Endothelial cell of umbilical vein (primary cell): Measurements from ENCODE around the gene KREMEN1. TPM values are rescaled to one million over a fixed set of nuclear protein-coding genes. Genes with fewer than 3 reads are reported as not detected.

Experiments
- BruUV-seq: library from RNA; stranded (reverse); fragments of 400-500 nt; replicated peaks from 2 replicates; lab custom pipeline; 2021; lab: Mats Ljungman, UMichigan
- CTCF ChIA-PET: fragments of 300-600, 350-600 bp; sonication (Branson Sonifier 250); formaldehyde crosslinking; loops from one replicate; lab custom pipeline; 2021; ENCODE audit warnings: antibody characterized with exemption, inconsistent platforms; lab: Charles Lee
- POLR2A ChIA-PET: fragments of 300-600, 350-600 bp; sonication (Branson Sonifier 250); formaldehyde crosslinking; loops from one replicate; lab custom pipeline; 2021; ENCODE audit warnings: antibody characterized with exemption, inconsistent platforms; lab: Charles Lee
- DNase-seq: peaks from one replicate; pipeline ENCODE4 v3.0.0-alpha.2; 2011; ENCODE audit warnings: low read depth, low spot score
- FAIRE-seq: peaks from 2 replicates; lab custom pipeline; 2011; peaks lifted over from hg19 to GRCh38; lab: Jason Lieb, UNC
- H2AFZ ChIP-seq: 2 replicates; pipeline ENCODE4 v1.6.0; 2012; ENCODE audit warnings: low read depth, low read length, control low read depth, inconsistent platforms
- H3K27ac ChIP-seq: 2 replicates; pipeline ENCODE4 v1.5.1; 2011; ENCODE audit warnings: low read depth, mild to moderate bottlenecking, control low read depth, low read length, moderate library complexity; ENCODE audit not compliant: insufficient read depth
- H3K27me3 ChIP-seq, 2 experiments: 2 replicates each; pipeline versions ENCODE4 v1.6.0 to v1.6.1; 2011; ENCODE audit warnings: low read length in 2 of 2, mixed read lengths in 1 of 2; ENCODE audit not compliant: control insufficient read depth in 2 of 2, insufficient read depth in 2 of 2
- H3K36me3 ChIP-seq, 2 experiments: 2 replicates in 1 of 2; 3 replicates in 1 of 2; pipeline ENCODE4 v1.5.1; 2011; ENCODE audit warnings: low read length in 2 of 2, mild to moderate bottlenecking in 1 of 2, moderate library complexity in 1 of 2; ENCODE audit not compliant: control insufficient read depth in 2 of 2, insufficient read depth in 2 of 2; ENCODE audit errors: extremely low read depth in 1 of 2
- H3K4me1 ChIP-seq: 3 replicates; pipeline ENCODE4 v1.5.1; 2011; ENCODE audit warnings: mild to moderate bottlenecking, low read length; ENCODE audit not compliant: control insufficient read depth, insufficient read depth; ENCODE audit errors: extremely low read depth
- H3K4me2 ChIP-seq: 2 replicates; pipeline ENCODE4 v1.6.1; 2011; ENCODE audit warnings: low read length, control low read depth, mixed read lengths; ENCODE audit not compliant: insufficient read depth
- H3K4me3 ChIP-seq, 3 experiments: fragments of 200-600 bp in 1 of 3; sonication (generic), shearing (Covaris generic) in 1 of 3; replicated peaks in 1 of 3; 2 replicates each; pipeline ENCODE4 v1.5.1; 2011 to 2016; ENCODE audit warnings: control low read depth in 3 of 3, low read length in 3 of 3, mild to moderate bottlenecking in 2 of 3, inconsistent platforms in 1 of 3, low read depth in 1 of 3, moderate library complexity in 1 of 3; ENCODE audit not compliant: insufficient read depth in 1 of 3
- H3K79me2 ChIP-seq: 2 replicates; pipeline ENCODE4 v1.6.0; 2012; ENCODE audit warnings: low read length, inconsistent platforms; ENCODE audit not compliant: control insufficient read depth, insufficient read depth
- H3K9ac ChIP-seq: replicated peaks from 2 replicates; pipeline ENCODE3; 2011; ENCODE audit warnings: low read length, control low read depth; ENCODE audit not compliant: insufficient read depth; ENCODE audit errors: extremely low read depth
- H3K9me1 ChIP-seq: replicated peaks from 3 replicates; pipeline ENCODE4 v1.6.0; 2011; ENCODE audit warnings: mild to moderate bottlenecking, low read length; ENCODE audit not compliant: control insufficient read depth, insufficient read depth; ENCODE audit errors: extremely low read depth
- H3K9me3 ChIP-seq: replicated peaks from 2 replicates; pipeline ENCODE4 v1.5.1; 2012; ENCODE audit warnings: low read length, inconsistent platforms; ENCODE audit not compliant: control insufficient read depth, insufficient read depth
- H4K20me1 ChIP-seq: replicated peaks from 2 replicates; pipeline ENCODE3; 2011; ENCODE audit warnings: mild to moderate bottlenecking, low read length; ENCODE audit not compliant: control insufficient read depth, insufficient read depth; ENCODE audit errors: extremely low read depth
- CTCF ChIP-seq, 2 donors: IDR thresholded peaks; 1 replicate in 1 of 2; 2 replicates in 1 of 2; pipeline ENCODE4 v1.5.1; 2011; ENCODE audit warnings: low read length in 2 of 2, mild to moderate bottlenecking in 2 of 2, moderate library complexity in 2 of 2, control low read depth in 1 of 2, inconsistent platforms in 1 of 2, low read depth in 1 of 2; ENCODE audit not compliant: insufficient read depth in 1 of 2; ENCODE audit errors: extremely low read depth in 1 of 2
- EZH2 ChIP-seq: IDR thresholded peaks from 2 replicates; pipeline ENCODE4 v1.6.1; 2012; ENCODE audit warnings: borderline replicate concordance, low read depth, mild to moderate bottlenecking, moderate library complexity, low read length, inconsistent platforms; ENCODE audit not compliant: severe bottlenecking
- FOS ChIP-seq: IDR thresholded peaks from 2 replicates; pipeline ENCODE4 v1.6.1; 2011; ENCODE audit warnings: mild to moderate bottlenecking, low read length, moderate library complexity, borderline replicate concordance; ENCODE audit not compliant: insufficient read depth
- GATA2 ChIP-seq: IDR thresholded peaks from 2 replicates; pipeline ENCODE4 v1.7.0; 2011; ENCODE audit warnings: low read depth, mild to moderate bottlenecking, moderate library complexity, mixed read lengths, low read length; ENCODE audit not compliant: insufficient read length, insufficient read depth
- JUN ChIP-seq: IDR thresholded peaks from 2 replicates; pipeline ENCODE4 v1.6.1; 2011; ENCODE audit warnings: borderline replicate concordance, low read depth; ENCODE audit not compliant: insufficient read length, insufficient read depth
- MAX ChIP-seq: IDR thresholded peaks from 2 replicates; pipeline ENCODE4 v1.6.1; 2011; ENCODE audit not compliant: insufficient read depth, insufficient read length
- MYC ChIP-seq: IDR thresholded peaks from one replicate; pipeline ENCODE4 v1.6.1; 2011; ENCODE audit warnings: mild to moderate bottlenecking, low read depth, low read length
- POLR2A ChIP-seq: IDR thresholded peaks from 2 replicates; pipeline ENCODE4 v1.6.1; 2012; ENCODE audit warnings: low read depth, mild to moderate bottlenecking, control low read depth, low read length
- POLR2AphosphoS5 ChIP-seq: IDR thresholded peaks from 2 replicates; pipeline ENCODE4 v1.6.1; 2012; ENCODE audit warnings: low read depth, mild to moderate bottlenecking, control low read depth, low read length, moderate library complexity; ENCODE audit not compliant: insufficient read depth
- dilution Hi-C: fragments of 300-500 bp; cut with MboI; formaldehyde crosslinking; loops from one replicate; pipeline ENCODE4 v1.15.0; 2019; ENCODE audit warnings: low sequenced_read_pairs; ENCODE audit not compliant: extremely low pct_ligation_motif_present
- intact Hi-C: fragments of 100-400 bp; cut with micrococcal nuclease; formaldehyde crosslinking; loops from one replicate; pipeline ENCODE4 v1.10.0; 2022
- polyA plus RNA-seq, 4 experiments: library from polyadenylated mRNA; depleted of rRNA in 3 of 4; stranded (reverse) in 3 of 4; unstranded in 1 of 4; fragments of >200 nt; gene quantifications; 2 replicates each; pipeline versions ENCODE4 v1.2.1 to v1.2.3, GENCODE V29; 2011 to 2012; ENCODE audit warnings: missing spikeins in 1 of 4
- total RNA-seq: library from RNA; stranded (reverse); gene quantifications from 2 replicates; pipeline ENCODE4 v1.2.3, GENCODE V29; 2021

KREMEN1 gene
- total and polyA plus RNA-seq, 2 donors (not counting 3 experiments of a cell fraction or from before 2014, with no cell fraction given): 0.58 to 1.1 TPM

GRCh38 chr22:29148826-29149225, 76.0 kb downstream of the KREMEN1 start:
- Histone ChIP-seq H3K4me3 (no peak overlapping the region), H3K9ac (no peak overlapping the region), H3K4me1 (no peaks in the 10 kb centered on the region), H2AFZ (no peak overlapping the region), H3K27me3 (peaks cover 0 to 12% of the 10 kb centered on the region in 2 experiments), H3K27ac (no peak overlapping the region), H3K9me3 (no peaks in the 10 kb centered on the region), H3K9me1 (no peaks in the 10 kb centered on the region), H3K36me3 (no peaks in the 10 kb centered on the region), H3K79me2 (no peaks in the 10 kb centered on the region), H4K20me1 (no peaks in the 10 kb centered on the region), H3K4me2 (no peak overlapping the region)
- FAIRE-seq: no peak
- POLR2A ChIA-PET: no interaction called here
- no peak for DNase-seq
- dilution Hi-C loops: no loop called here
- TF ChIP-seq FOS: no peak
- TF ChIP-seq POLR2A: no peak
- TF ChIP-seq MAX: no peak
- TF ChIP-seq GATA2: no peak
- no peak for TF ChIP-seq MYC
- no peak for TF ChIP-seq CTCF (IDR thresholded peaks at IDR 0.05; ENCODE audit: extremely low read depth in 1 of 2, insufficient read depth in 1 of 2, low read depth in 1 of 2, low read length in 2 of 2)
- TF ChIP-seq JUN: no peak
- TF ChIP-seq POLR2AphosphoS5: no peak
- no peak for TF ChIP-seq EZH2
- CTCF ChIA-PET: no interaction called here
- BruUV-seq: no TSS peak
- intact Hi-C loops: no loop called here
